NCI-H82 treated with DMSO at 0.1 percent for 48 hours (cell line): ENCODE measurements around the gene CTRB1.
"Not testable (repeated sequence)": the region's sequence is repeated elsewhere in the genome, so short reads cannot be mapped to it uniquely, and the experiment has no call there.

Source experiments
- DNase-seq: peaks from one replicate; lab custom pipeline; 2025; ENCODE audit not compliant: unreplicated experiment; lab: John Stamatoyannopoulos, UW

The CTRB1 gene

GRCh38 chr16:75203667-75204409, 14.9 kb upstream of the CTRB1 start:
- DNase-seq = no peak

- DNase-seq = no peak
These were observed 14.4 kb upstream of the CTRB1 start for GRCh38 chr16:75204410-75204758.

- not testable (repeated sequence) for DNase-seq
These were observed 13.9 kb upstream of the CTRB1 start for GRCh38 chr16:75204905-75205304.

- not testable (repeated sequence) for DNase-seq
These were observed 13.3 kb upstream of the CTRB1 start for GRCh38 chr16:75205438-75205837.

- DNase-seq = not testable (repeated sequence)
These were observed 12.6 kb upstream of the CTRB1 start for GRCh38 chr16:75205961-75206748.

- no peak for DNase-seq
These were observed 11.9 kb upstream of the CTRB1 start, which contains the start of gene CTRB2 for GRCh38 chr16:75206749-75207451. Gene CTRB2, minus strand, starts transcription at chr16:75207161. Its CDS starts 20 bp downstream, at chr16:75207141.

GRCh38 chr16:75207831-75208230, 11.0 kb upstream of the CTRB1 start:
- no peak for DNase-seq

- no peak for DNase-seq
These were observed 10.5 kb upstream of the CTRB1 start for GRCh38 chr16:75208242-75208825.

GRCh38 chr16:75208861-75209505, 9.8 kb upstream of the CTRB1 start:
- DNase-seq = no peak

- not testable (repeated sequence) for DNase-seq
These were observed 9.3 kb upstream of the CTRB1 start for GRCh38 chr16:75209514-75209913.

- no peak for DNase-seq
These were observed 8.8 kb upstream of the CTRB1 start for GRCh38 chr16:75209944-75210343.

- not testable (repeated sequence) for DNase-seq
These were observed 7.5 kb upstream of the CTRB1 start for GRCh38 chr16:75211286-75211685.

GRCh38 chr16:75216127-75216526, 2.7 kb upstream of the CTRB1 start:
- no peak for DNase-seq

GRCh38 chr16:75216576-75216975, 2.2 kb upstream of the CTRB1 start:
- DNase-seq = no peak

GRCh38 chr16:75217389-75217851, 1.4 kb upstream of the CTRB1 start:
- no peak for DNase-seq

GRCh38 chr16:75219088-75219487, 300 bp downstream of the CTRB1 start:
- no peak for DNase-seq

- no peak for DNase-seq
These were observed 1.1 kb downstream of the CTRB1 start for GRCh38 chr16:75219838-75220237.

GRCh38 chr16:75222271-75222783, 3.5 kb downstream of the CTRB1 start:
- no peak for DNase-seq

- not testable (repeated sequence) for DNase-seq
These were observed 4.3 kb downstream of the CTRB1 start for GRCh38 chr16:75223129-75223528.

GRCh38 chr16:75224306-75225082, 5.7 kb downstream of the CTRB1 start:
- no peak for DNase-seq
